Trophoblast cell (in vitro differentiated cells and primary cell): ENCODE results near the gene EIF2S2.

Experiments
- DNase-seq, 2 donors: peaks; one replicate each; pipeline ENCODE4 v3.0.0-alpha.2; 2016
- H2AFZ ChIP-seq: 2 replicates; pipeline ENCODE4 v1.6.1; 2013; ENCODE audit warnings: low read length, moderate library complexity, mild to moderate bottlenecking; ENCODE audit not compliant: insufficient read depth, poor library complexity
- H2AK5ac ChIP-seq: 2 replicates; pipeline ENCODE4 v1.6.1; 2013; ENCODE audit warnings: mild to moderate bottlenecking, low read length
- H2BK120ac ChIP-seq: 2 replicates; pipeline ENCODE4 v1.6.1; 2013; ENCODE audit warnings: low read length, mild to moderate bottlenecking, moderate library complexity; ENCODE audit not compliant: insufficient read depth, poor library complexity
- H2BK12ac ChIP-seq: 2 replicates; pipeline ENCODE4 v1.6.1; 2013; ENCODE audit warnings: mild to moderate bottlenecking, low read length, moderate library complexity
- H2BK5ac ChIP-seq: 2 replicates; pipeline ENCODE4 v1.6.1; 2013; ENCODE audit warnings: low read length, low read depth, moderate library complexity, mild to moderate bottlenecking; ENCODE audit not compliant: poor library complexity
- H3K14ac ChIP-seq: 2 replicates; pipeline ENCODE4 v1.6.1; 2013; ENCODE audit warnings: mild to moderate bottlenecking, low read length
- H3K18ac ChIP-seq: 2 replicates; pipeline ENCODE4 v1.6.1; 2013; ENCODE audit warnings: mild to moderate bottlenecking, low read length
- H3K23ac ChIP-seq: 2 replicates; pipeline ENCODE4 v1.6.1; 2013; ENCODE audit warnings: low read length
- H3K27ac ChIP-seq: 2 replicates; pipeline ENCODE4 v1.5.1; 2013; ENCODE audit warnings: low read depth, mild to moderate bottlenecking, inconsistent platforms, low read length, moderate library complexity
- H3K27me3 ChIP-seq: 2 replicates; pipeline ENCODE4 v1.6.1; 2013; ENCODE audit warnings: inconsistent platforms, mild to moderate bottlenecking, low read length, moderate library complexity; ENCODE audit not compliant: insufficient read depth
- H3K36me3 ChIP-seq, 2 experiments: 1 replicate in 1 of 2; 2 replicates in 1 of 2; pipeline ENCODE4 v1.6.1; 2013; ENCODE audit warnings: low read length in 2 of 2, mild to moderate bottlenecking in 2 of 2, moderate library complexity in 1 of 2; ENCODE audit not compliant: insufficient read depth in 2 of 2, control insufficient read depth in 1 of 2
- H3K4ac ChIP-seq: 2 replicates; pipeline ENCODE4 v1.6.1; 2013; ENCODE audit warnings: low read depth, mild to moderate bottlenecking, low read length, moderate library complexity
- H3K4me1 ChIP-seq, 2 experiments: 1 replicate in 1 of 2; 2 replicates in 1 of 2; pipeline ENCODE4 v1.6.1; 2013; ENCODE audit warnings: low read length in 2 of 2, mild to moderate bottlenecking in 2 of 2, moderate library complexity in 1 of 2; ENCODE audit not compliant: insufficient read depth in 2 of 2, control insufficient read depth in 1 of 2
- H3K4me2 ChIP-seq: 2 replicates; pipeline ENCODE4 v1.6.1; 2013; ENCODE audit warnings: inconsistent platforms, mild to moderate bottlenecking, low read length, moderate library complexity
- H3K4me3 ChIP-seq: 2 replicates; pipeline ENCODE4 v1.5.1; 2013; ENCODE audit warnings: mild to moderate bottlenecking, low read depth, low read length, inconsistent platforms
- H3K79me1 ChIP-seq: one replicate; pipeline ENCODE4 v1.6.1; 2013; ENCODE audit warnings: low read length
- H3K79me2 ChIP-seq: 2 replicates; pipeline ENCODE4 v1.6.1; 2013; ENCODE audit warnings: low read length, mild to moderate bottlenecking; ENCODE audit not compliant: control insufficient read depth, insufficient read depth, poor library complexity
- H3K9ac ChIP-seq: 2 replicates; pipeline ENCODE4 v1.6.1; 2013; ENCODE audit warnings: mild to moderate bottlenecking, low read length
- H3K9me3 ChIP-seq: 2 replicates; pipeline ENCODE4 v1.6.1; 2013; ENCODE audit warnings: low read depth, mild to moderate bottlenecking, control low read depth, inconsistent platforms, low read length; ENCODE audit not compliant: insufficient read depth
- H4K12ac ChIP-seq: 2 replicates; pipeline ENCODE4 v1.6.1; 2013; ENCODE audit warnings: low read depth, mild to moderate bottlenecking, low read length, moderate library complexity
- H4K8ac ChIP-seq: 2 replicates; pipeline ENCODE4 v1.6.1; 2013; ENCODE audit warnings: low read depth, mild to moderate bottlenecking, low read length, moderate library complexity
- H4K91ac ChIP-seq: one replicate; pipeline ENCODE4 v1.6.1; 2013; ENCODE audit warnings: low read depth, mild to moderate bottlenecking, low read length, moderate library complexity
- WGBS: extraction: QIAGEN DNeasy Blood & Tissue Kit; methylation state at CpG from one replicate; pipeline ENCODE4 v1.1.7; 2013; ENCODE audit warnings: missing lambda C conversion rate; ENCODE audit not compliant: insufficient read length, insufficient coverage; ENCODE audit errors: extremely low coverage; 5-methylcytosine and 5-hydroxymethylcytosine counted together

The EIF2S2 gene

GRCh38 chr20:34049389-34049788, 62.7 kb downstream of the EIF2S2 start:
- no peaks in the 10 kb centered on the region for H3K79me1 ChIP-seq
- H2BK12ac ChIP-seq: no peak overlapping the region
- H2AFZ ChIP-seq: no peak overlapping the region
- H2BK5ac ChIP-seq: no peak overlapping the region
- H3K4me1 ChIP-seq: peaks cover 0 to 2% of the 10 kb centered on the region in 2 experiments
- no peaks in the 10 kb centered on the region for H3K36me3 ChIP-seq
- peak overlapping the region; percentile 48 for H3K4ac ChIP-seq
- DNase-seq: no peak
- H4K8ac ChIP-seq: no peak overlapping the region
- no peak overlapping the region for H2AK5ac ChIP-seq
- no peak overlapping the region for H3K23ac ChIP-seq
- no peaks in the 10 kb centered on the region for H3K27me3 ChIP-seq
- H3K79me2 ChIP-seq: peaks cover 4% of the 10 kb centered on the region
- H3K14ac ChIP-seq: no peak overlapping the region
- H4K91ac ChIP-seq: no peak overlapping the region
- H2BK120ac ChIP-seq: no peak overlapping the region
- H4K12ac ChIP-seq: no peak overlapping the region
- H3K4me2 ChIP-seq: no peak overlapping the region
- H3K18ac ChIP-seq: no peak overlapping the region
- no peak overlapping the region for H3K9ac ChIP-seq
- H3K27ac ChIP-seq: no peak overlapping the region
- no peak overlapping the region for H3K4me3 ChIP-seq
- H3K9me3 ChIP-seq: no peaks in the 10 kb centered on the region
- WGBS: no CpG with 5 or more reads among the region's 1 CpG

DNA sequence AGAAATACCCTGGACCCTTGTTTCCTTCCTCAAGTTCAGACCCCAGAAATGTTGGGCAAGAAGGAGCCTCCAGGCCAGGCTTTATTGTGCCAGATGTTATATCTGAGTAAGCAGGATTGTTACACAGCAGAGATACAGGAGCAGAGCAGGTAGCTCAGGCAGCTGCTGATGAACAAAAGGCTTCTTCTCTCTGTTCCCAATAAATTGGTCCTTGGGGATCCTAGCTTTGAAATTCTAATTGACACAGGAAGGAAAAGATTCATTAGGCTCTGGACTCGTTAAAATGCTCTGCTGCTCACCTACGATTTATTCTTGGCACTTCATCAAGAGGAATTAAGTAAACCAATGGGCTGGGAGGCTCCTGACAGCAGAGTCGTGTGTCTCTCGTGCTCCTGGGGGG, 64.1 kb downstream of the EIF2S2 start:
- Histone ChIP-seq H3K9me3 (no peaks in the 10 kb centered on the region), H4K12ac (no peak overlapping the region), H3K4ac (peak overlapping the region; percentile 20)

DNA sequence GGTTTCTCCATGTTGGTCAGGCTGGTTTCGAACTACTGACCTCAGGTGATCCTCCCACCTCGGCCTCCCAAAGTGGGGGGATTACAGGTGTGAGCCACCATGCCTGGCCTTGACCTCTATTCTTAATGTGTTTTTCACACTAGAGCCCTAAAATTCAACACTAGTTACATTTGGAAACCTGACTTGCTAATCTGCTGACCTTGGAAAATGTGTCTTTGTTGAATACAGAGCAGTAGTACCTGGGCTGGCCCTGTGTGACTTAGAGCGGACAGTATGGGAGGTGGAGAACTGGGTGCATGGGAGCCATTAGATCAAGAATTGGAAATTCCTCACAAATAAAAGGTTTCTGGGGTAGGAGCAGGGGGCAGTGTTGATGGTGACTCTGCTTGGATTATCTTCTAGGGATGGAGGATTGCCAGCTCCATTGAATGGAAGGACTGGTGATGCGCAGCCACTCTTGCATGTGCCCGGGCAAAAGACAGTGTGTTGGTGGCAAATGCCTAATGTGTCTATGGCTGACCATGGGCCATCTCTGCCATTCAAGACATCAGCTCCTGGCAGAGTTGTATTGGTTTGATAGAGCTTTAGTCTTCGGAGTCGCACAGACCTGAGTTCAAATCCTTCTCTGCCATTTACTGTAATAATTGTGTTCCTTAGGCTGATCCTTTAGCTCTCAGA, 64.9 kb downstream of the EIF2S2 start:
- H3K27me3 ChIP-seq: no peaks in the 10 kb centered on the region
- H4K12ac ChIP-seq: no peak overlapping the region
- H3K18ac ChIP-seq: no peak overlapping the region
- no peak overlapping the region for H3K14ac ChIP-seq
- H3K9me3 ChIP-seq: no peaks in the 10 kb centered on the region
- H3K36me3 ChIP-seq: peaks cover 0 to 2% of the 10 kb centered on the region in 2 experiments
- no peak overlapping the region for H3K4me2 ChIP-seq
- H3K4me1 ChIP-seq: peaks cover 0 to 2% of the 10 kb centered on the region in 2 experiments
- H4K91ac ChIP-seq: no peak overlapping the region
- no peak overlapping the region for H2BK120ac ChIP-seq
- H2BK5ac ChIP-seq: no peak overlapping the region
- H2AFZ ChIP-seq: no peak overlapping the region
- peak overlapping the region; percentile 8 for H3K4ac ChIP-seq
- no peak overlapping the region for H3K23ac ChIP-seq
- H2AK5ac ChIP-seq: no peak overlapping the region
- H3K9ac ChIP-seq: no peak overlapping the region
- no peak overlapping the region for H3K4me3 ChIP-seq
- H3K79me1 ChIP-seq: no peaks in the 10 kb centered on the region
- H2BK12ac ChIP-seq: no peak overlapping the region
- no peak overlapping the region for H4K8ac ChIP-seq
- DNase-seq: no peak
- WGBS: no CpG with 5 or more reads among the region's 7 CpGs
- H3K79me2 ChIP-seq: peaks cover 4% of the 10 kb centered on the region
- no peak overlapping the region for H3K27ac ChIP-seq

More for the DNA sequence above, 64.1 kb downstream of the EIF2S2 start:
- Histone ChIP-seq H3K18ac (no peak overlapping the region), H4K8ac (no peak overlapping the region), H3K79me1 (no peaks in the 10 kb centered on the region), H3K9ac (no peak overlapping the region), H2BK5ac (no peak overlapping the region), H3K4me3 (no peak overlapping the region), H3K4me1 (peaks cover 0 to 2% of the 10 kb centered on the region in 2 experiments), H2BK120ac (no peak overlapping the region), H4K91ac (no peak overlapping the region), H3K27ac (no peak overlapping the region), H3K14ac (no peak overlapping the region), H3K27me3 (no peaks in the 10 kb centered on the region), H3K4me2 (no peak overlapping the region), H3K36me3 (peaks cover 0 to 1% of the 10 kb centered on the region in 2 experiments), H2AK5ac (no peak overlapping the region), H2BK12ac (no peak overlapping the region), H2AFZ (no peak overlapping the region), H3K23ac (no peak overlapping the region), H3K79me2 (peaks cover 4% of the 10 kb centered on the region)
- no peak for DNase-seq
- WGBS: no CpG with 5 or more reads among the region's 4 CpGs

- H3K79me2 ChIP-seq: peaks cover 4% of the 10 kb centered on the region
- H3K9ac ChIP-seq: no peak overlapping the region
- no peak overlapping the region for H3K4ac ChIP-seq
- no peak overlapping the region for H4K8ac ChIP-seq
- no peak overlapping the region for H2BK120ac ChIP-seq
- no peak overlapping the region for H2AK5ac ChIP-seq
- H3K4me3 ChIP-seq: no peak overlapping the region
- no peaks in the 10 kb centered on the region for H3K27me3 ChIP-seq
- H4K12ac ChIP-seq: no peak overlapping the region
- H2BK12ac ChIP-seq: no peak overlapping the region
- no peak overlapping the region for H2AFZ ChIP-seq
- peaks cover 0 to 2% of the 10 kb centered on the region in 2 experiments for H3K36me3 ChIP-seq
- no peak overlapping the region for H4K91ac ChIP-seq
- no peaks in the 10 kb centered on the region for H3K9me3 ChIP-seq
- no peaks in the 10 kb centered on the region for H3K79me1 ChIP-seq
- H3K4me2 ChIP-seq: no peak overlapping the region
- no peak overlapping the region for H3K27ac ChIP-seq
- no peak overlapping the region for H2BK5ac ChIP-seq
- H3K23ac ChIP-seq: no peak overlapping the region
- H3K14ac ChIP-seq: no peak overlapping the region
- H3K4me1 ChIP-seq: peaks cover 0 to 2% of the 10 kb centered on the region in 2 experiments
- no peak for DNase-seq
- no peak overlapping the region for H3K18ac ChIP-seq
- WGBS: no CpG with 5 or more reads among the region's 5 CpGs
These were observed 65.9 kb downstream of the EIF2S2 start for GRCh38 chr20:34045930-34046725.
